GM18870 (cell line): Measurements from ENCODE around the gene FAM83C.
A peak's percentile ranks its signal among the peaks of the same experiment; 100 is the strongest.
"Not testable (repeated sequence)": the region's sequence is repeated elsewhere in the genome, so short reads cannot be mapped to it uniquely, and the experiment has no call there.

Experiments
- ATAC-seq: cut with Tn5 transposase; IDR thresholded peaks from one replicate; pipeline ENCODE4 v1.9.1; 2021; ENCODE audit warnings: moderate library complexity; ENCODE audit not compliant: unreplicated experiment

FAM83C gene

DNA sequence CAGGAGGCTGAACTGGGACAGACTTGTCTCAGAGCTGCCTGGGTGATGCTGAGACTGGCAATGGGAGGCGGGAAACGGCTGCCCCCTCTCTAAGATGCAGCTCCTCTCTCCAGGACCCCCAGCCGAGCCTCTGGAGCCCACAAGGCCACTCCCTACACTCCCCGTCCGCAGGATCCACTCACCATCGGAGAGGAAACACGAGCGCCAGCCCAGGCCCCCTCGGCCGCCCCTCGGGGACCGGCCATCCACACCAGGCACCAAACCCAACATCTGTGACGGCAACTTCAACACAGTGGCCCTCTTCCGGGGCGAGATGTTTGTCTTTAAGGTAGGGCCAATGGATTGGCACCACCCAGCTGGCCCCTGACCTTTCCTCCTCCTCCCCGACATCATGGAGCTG lies 25.1 kb downstream of the FAM83C start:
- no peak for ATAC-seq

DNA sequence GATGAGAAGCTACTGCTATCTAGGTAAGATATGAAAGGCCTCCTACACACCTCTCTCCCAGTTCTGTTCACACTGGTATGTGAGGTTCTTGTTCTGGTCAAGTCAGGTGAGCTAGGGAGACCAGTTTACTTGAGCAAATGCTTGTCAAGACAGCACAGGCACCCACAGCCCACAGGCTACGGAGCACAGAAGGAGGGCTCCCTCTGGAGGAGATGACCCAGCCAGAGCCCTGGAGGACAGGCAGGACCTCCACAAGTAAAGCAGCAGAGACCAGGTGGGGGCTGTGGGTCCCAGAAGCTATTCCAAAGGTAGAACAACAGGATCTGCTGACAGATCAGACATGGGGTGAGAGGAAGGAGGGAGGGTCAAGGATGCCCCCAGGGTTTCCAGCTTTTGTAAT lies 27.5 kb downstream of the FAM83C start:
- ATAC-seq = no peak

- no peak for ATAC-seq
These were observed 28.5 kb downstream of the FAM83C start for GRCh38 chr20:35263532-35264341.

DNA sequence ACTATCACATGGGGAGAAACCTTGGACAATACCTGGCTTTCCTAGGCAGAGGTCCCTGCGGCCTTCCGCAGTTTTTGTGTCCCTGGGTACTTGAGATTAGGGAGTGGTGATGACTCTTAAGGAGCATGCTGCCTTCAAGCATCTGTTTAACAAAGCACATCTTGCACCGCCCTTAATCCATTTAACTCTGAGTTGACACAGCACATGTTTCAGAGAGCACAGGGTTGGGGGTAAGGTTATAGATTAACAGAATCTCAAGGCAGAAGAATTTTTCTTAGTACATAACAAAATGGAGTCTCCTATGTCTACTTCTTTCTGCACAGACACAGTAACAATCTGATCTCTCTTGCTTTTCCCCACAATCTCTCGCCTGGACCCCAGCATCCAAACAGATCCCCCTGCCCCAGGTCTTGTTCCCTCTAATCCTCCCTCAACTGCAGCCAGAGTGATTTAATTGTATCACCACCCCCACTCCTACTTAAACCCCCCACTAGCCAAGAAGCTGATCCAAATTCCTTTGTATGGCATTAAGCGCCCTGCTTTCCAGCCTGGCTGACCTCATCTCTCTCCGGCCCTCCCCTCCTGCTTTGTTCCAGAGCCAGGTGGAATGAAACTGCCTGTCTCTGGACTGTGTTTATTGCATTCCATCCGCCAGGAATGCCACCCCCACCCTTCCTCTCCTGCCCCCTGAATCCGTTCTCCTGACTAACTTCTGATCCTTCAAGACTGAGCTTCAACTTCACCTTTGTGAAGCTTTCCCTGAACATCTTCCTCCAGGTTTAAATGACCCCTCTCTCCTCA lies 29.3 kb downstream of the FAM83C start:
- not testable (repeated sequence) for ATAC-seq

- not testable (repeated sequence) for ATAC-seq
These were observed 29.9 kb downstream of the FAM83C start for GRCh38 chr20:35262321-35262720.

DNA sequence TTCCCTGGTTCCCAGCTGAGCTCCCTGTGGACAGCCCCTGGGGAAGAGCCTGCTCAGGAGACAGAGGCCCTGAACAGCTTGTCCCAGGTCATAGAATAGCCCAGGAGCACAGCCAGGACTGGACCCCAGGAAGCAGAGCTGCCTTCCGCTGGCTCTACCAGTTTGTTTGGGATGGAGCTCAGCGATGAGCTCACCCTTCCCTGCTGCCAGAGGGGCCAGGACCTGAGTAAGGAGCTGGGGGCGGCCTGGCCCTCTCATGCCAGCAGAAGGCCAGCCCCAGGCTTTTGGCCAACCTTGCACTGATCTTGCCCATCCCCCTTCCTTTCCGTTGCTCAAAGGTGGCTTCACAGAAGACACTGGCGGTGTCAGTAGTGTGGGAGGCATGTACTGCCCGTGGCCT lies 31.8 kb downstream of the FAM83C start:
- ATAC-seq = no peak

DNA sequence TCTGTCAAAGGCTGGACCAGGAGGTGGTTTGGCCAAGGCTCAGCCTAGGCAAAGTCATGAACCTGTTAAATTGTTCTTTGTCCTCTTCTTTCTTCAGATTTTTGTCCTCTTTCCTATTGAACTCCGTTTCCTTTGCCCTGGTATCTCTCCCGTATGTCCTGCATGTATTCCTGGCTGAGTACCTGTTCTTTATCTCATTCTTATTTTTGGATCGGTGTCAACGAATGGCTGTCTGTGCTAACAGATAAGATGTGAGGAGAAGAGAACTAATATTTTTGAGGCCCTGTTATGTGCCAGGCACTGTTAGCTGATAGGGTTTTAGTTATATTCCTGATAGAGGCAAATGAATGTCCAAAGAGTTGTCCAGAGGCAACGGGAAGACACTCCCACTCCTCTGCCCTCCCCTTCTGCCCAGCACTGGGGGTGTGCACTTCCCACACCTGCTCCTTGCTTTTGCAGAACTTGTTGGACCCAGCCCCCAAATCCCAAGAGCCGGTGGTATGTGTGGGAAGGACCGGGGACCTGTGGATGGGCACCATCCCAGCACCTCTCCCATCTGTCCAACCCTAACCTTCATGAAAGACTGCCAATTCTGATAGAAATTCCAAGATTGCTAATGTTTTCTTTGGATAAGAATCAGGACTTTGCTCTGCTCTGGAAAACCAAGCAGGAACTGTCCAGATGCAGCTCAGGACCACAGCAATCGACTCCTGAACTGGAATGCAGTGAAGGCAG lies 34.9 kb downstream of the FAM83C start:
- no peak for ATAC-seq

- no peak for ATAC-seq
These were observed 37.7 kb downstream of the FAM83C start for GRCh38 chr20:35254448-35254999.

DNA sequence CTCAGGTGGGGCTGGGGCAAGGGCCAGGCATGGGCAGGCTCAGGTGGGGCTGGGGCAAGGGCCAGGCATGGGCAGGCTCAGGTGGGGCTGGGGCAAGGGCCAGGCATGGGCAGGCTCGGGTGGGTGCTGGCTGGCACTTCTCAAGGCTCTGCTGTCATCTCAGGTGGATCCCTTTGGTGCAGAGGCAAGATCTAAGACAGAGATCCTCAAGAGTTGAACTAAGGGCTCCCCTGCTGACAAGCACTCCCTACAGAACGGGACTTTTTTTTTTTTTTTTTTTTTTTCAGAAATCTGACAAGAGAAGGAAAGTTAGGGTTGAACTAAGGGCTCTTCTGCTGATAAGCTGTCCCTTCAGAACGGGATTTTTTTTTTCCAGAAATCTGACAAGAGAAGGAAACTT lies 39.2 kb downstream of the FAM83C start:
- ATAC-seq = no peak

GRCh38 chr20:35252598-35252997 lies 39.6 kb downstream of the FAM83C start:
- ATAC-seq = not testable (repeated sequence)

GRCh38 chr20:35252037-35252461 lies 40.2 kb downstream of the FAM83C start:
- peak; percentile 55 for ATAC-seq

- ATAC-seq = no peak
These were observed 40.6 kb downstream of the FAM83C start for GRCh38 chr20:35251613-35251940.

DNA sequence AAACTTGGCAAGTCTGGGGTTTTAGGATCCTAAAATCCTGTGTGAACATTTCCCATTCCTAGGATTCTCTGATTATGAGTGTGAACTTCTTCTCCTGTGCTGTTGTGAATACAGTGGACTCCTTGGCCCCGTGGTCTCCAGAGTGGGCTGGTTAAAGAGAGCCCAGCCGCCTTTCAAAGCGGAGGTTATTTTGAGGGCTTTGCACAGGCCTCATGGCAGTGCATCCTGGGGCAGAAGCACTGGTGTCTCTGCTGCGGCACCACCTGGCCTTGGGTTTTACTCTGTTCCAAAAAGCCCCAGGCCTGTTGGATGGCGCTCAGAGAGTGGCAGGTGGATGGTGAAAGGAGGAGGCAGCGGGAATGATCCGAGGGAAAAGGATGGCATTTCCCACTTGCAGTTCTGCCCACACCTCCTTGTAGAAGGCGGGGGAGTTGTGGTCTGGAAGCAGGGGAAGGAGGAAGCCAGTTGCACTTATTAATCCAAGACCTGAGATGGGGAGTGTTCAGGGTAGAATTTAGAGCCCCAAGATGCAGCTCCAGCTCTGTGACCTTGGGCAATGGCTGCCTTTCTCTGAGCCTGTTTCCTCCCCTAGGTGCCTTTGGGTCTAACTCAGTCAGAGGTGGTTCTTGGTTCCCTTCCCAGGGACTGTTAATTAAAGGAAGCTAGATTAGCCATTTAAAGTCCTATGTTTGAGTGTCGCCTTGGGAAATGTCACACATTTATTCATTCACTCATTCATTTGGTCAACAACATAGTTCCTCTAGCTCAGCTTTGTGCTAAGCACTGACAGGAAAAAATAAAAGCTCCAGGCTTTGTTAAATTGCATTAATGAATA lies 43.4 kb downstream of the FAM83C start:
- ATAC-seq = no peak

DNA sequence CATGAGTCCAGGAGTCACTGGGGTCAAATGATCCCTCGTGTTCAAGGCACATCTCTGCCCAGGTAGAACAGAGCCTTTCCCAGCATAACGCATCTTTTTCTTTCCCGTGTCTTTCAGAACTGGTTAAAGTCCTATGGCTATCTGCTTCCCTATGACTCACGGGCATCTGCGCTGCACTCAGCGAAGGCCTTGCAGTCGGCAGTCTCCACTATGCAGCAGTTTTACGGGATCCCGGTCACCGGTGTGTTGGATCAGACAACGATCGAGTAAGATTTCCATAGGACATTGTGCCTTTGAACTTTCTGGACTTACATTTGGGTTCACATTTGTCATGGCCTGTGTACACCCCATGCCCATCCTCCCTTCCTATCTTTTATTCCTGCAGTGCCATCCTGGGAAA lies 45.5 kb downstream of the FAM83C start:
- no peak for ATAC-seq

GRCh38 chr20:35243986-35244385 lies 48.2 kb downstream of the FAM83C start:
- ATAC-seq = no peak

DNA sequence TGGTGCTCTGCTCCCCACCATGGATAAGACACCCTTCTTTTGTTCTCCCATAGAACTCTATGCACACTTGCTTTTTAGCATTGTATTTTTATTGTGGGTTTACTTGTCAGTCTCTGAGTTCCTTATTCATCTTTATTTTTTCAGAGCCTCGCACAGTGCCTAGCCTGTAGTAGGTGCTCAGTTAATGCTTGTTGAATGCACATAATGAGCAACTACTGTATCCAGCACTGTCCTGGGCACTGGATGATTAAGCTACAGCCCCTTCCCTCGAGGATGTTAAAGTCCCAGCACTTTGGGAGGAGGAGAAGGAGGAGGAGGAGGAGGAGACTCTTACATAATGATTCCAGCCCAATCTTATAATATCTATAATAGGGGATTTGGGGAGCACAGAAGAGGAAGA lies 48.9 kb downstream of the FAM83C start:
- ATAC-seq = no peak

- ATAC-seq = no peak
These were observed 51.4 kb downstream of the FAM83C start for GRCh38 chr20:35240811-35241293.

DNA sequence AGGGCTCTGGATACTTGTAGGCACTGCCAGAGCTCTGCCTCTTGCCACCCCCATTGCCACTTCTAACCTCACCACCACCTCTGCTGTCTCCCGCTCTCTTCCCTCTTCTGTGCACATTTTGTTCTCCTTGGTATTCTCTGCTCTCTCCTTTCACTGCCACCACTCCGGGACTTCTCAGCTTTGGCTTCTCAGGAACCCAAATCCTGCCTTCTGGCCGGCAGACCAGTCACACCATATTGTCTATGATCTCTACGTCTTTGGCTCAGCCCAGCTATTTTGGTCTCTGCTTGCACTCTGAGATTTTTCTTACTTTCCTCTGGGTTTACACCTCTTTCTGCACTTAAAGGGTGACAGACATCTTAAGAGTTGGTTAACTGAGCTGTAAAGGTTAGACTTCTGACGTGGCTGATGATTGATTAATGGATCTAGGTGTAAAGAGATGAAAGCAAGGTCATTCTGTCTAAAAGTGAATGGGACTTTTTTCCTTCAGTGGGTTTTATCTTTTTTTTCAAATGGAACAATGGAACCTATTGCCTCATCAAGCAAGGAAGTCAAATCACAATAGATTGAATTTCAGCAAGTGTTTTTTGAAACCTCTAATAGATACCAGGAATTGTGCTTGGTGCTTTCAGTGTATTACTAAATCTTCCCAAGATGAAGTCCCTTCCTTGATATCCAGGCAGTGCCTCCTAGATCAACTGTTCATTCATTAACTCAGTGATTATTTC lies 52.0 kb downstream of the FAM83C start:
- no peak for ATAC-seq

GRCh38 chr20:35238735-35239134 lies 53.5 kb downstream of the FAM83C start:
- no peak for ATAC-seq

- no peak for ATAC-seq
These were observed 54.1 kb downstream of the FAM83C start for GRCh38 chr20:35238170-35238569.
